Measurements from ENCODE around the gene ATP6V1G1.
A peak's percentile ranks its signal among the peaks of the same experiment; 100 is the strongest.

The ATP6V1G1 gene

DNA sequence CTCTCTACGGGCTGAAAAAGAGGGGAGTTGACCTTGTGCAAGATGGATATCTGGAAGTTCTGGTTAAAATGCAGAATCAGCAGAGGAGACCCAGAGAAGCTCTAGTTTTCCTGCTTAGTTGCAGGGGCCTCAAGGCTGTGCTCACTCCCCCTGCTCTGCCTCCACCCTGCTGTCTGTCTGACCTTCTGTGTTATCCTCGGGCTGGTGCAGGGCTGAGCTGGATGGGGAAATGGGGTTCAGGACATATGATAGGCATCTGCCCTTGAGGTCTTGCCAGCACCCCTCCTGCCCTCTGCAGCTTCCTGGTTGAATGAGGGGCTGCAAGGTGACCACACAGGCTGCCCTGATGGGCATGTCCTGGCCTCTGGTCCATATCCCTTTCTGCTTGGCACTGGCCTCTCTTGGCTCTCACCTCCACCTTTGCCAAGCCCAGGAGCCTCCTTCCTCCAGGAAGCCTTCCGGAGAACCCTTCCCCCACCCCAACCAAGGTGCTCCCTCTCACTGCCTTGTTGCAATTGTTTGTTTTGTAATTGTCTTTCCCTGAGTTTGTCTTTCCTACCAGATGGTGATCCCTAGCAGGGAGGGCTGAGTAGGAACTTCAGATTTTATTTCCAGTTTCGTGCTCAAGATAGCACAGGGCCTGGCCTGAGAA lies 24.8 kb downstream of the ATP6V1G1 start:
- no peak for DNase-seq (ENCODE audit: low spot score)
- in situ Hi-C loops (cut with MboI; ENCODE audit: low pct_unique_long_range_greater_than_20kb, low sequenced_read_pairs, unreplicated experiment): no loop called here
- TF ChIP-seq, protein P1, sequence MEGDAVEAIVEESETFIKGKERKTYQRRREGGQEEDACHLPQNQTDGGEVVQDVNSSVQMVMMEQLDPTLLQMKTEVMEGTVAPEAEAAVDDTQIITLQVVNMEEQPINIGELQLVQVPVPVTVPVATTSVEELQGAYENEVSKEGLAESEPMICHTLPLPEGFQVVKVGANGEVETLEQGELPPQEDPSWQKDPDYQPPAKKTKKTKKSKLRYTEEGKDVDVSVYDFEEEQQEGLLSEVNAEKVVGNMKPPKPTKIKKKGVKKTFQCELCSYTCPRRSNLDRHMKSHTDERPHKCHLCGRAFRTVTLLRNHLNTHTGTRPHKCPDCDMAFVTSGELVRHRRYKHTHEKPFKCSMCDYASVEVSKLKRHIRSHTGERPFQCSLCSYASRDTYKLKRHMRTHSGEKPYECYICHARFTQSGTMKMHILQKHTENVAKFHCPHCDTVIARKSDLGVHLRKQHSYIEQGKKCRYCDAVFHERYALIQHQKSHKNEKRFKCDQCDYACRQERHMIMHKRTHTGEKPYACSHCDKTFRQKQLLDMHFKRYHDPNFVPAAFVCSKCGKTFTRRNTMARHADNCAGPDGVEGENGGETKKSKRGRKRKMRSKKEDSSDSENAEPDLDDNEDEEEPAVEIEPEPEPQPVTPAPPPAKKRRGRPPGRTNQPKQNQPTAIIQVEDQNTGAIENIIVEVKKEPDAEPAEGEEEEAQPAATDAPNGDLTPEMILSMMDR (IDR thresholded peaks at IDR 0.05; ENCODE audit: extremely low read depth, insufficient read depth, missing control alignments): no peak

DNA sequence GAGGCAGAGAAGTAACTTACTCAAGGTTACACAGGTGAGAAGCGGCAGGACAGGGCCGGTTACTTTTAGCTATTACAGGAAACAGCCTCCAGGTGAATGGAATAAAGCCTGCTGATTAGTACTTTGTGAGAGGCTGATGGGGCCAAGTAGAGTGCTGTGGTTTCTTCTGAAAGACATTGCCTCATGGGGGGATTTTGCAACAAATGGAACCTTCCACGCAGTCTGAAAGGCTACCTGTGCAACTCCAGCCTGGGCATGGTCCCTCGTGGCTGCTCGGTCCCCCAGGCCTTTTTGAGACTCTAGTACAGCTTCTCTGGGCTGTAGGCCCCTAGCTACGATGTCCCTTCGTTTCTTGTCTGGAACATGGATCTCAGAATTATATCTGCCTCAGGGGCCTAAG lies 25.5 kb downstream of the ATP6V1G1 start:
- no peak for DNase-seq (ENCODE audit: low spot score)
- TF ChIP-seq, protein P1 (IDR thresholded peaks at IDR 0.05; ENCODE audit: extremely low read depth, insufficient read depth, missing control alignments): no peak
- in situ Hi-C loops (cut with MboI; ENCODE audit: low pct_unique_long_range_greater_than_20kb, low sequenced_read_pairs, unreplicated experiment): no loop called here

DNA sequence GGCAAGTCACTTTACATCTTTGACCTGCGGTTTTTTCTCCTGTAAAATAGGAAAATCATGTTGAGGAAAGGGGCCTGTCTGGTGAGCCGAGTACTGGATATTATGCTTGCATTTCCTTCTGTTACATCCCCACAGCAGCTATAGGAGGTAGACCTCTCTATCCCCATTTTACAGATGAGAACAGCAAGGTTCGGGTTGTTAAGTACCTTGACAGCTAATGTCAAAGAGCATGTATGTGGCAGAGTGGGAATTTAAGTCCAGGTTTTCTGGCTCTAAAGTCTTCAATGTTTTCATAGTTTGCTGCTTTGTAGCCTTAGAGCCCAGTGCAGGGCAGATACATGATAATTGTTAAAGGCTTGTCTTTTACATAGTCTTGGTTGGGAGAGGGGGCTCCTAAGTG lies 26.4 kb downstream of the ATP6V1G1 start:
- TF ChIP-seq, protein P1 (IDR thresholded peaks at IDR 0.05; ENCODE audit: extremely low read depth, insufficient read depth, missing control alignments): no peak
- no peak for DNase-seq (ENCODE audit: low spot score)
- in situ Hi-C loops (cut with MboI; ENCODE audit: low pct_unique_long_range_greater_than_20kb, low sequenced_read_pairs, unreplicated experiment): no loop called here

DNA sequence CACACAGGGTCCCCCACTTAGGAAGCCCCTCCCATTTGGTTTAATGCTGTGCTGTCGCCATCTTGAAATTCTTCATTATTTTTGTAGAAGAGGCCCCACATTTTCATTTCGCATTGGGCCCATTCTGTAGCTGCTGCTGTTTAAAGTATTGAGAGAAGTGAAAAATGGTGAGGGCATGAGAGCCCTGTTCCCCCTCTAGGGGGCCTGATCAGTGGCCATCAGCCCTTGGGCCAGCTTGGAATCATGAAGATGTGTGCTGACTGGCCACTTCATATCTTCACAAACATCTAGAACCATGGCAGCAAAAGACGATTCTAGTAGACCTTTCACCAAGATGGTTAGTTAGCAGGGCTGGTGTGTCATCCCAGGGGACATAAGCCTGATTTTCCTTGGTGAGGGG lies 26.8 kb downstream of the ATP6V1G1 start:
- in situ Hi-C loops (cut with MboI; ENCODE audit: low pct_unique_long_range_greater_than_20kb, low sequenced_read_pairs, unreplicated experiment): no loop called here
- TF ChIP-seq, protein P1 (IDR thresholded peaks at IDR 0.05; ENCODE audit: extremely low read depth, insufficient read depth, missing control alignments): no peak
- no peak for DNase-seq (ENCODE audit: low spot score)

DNA sequence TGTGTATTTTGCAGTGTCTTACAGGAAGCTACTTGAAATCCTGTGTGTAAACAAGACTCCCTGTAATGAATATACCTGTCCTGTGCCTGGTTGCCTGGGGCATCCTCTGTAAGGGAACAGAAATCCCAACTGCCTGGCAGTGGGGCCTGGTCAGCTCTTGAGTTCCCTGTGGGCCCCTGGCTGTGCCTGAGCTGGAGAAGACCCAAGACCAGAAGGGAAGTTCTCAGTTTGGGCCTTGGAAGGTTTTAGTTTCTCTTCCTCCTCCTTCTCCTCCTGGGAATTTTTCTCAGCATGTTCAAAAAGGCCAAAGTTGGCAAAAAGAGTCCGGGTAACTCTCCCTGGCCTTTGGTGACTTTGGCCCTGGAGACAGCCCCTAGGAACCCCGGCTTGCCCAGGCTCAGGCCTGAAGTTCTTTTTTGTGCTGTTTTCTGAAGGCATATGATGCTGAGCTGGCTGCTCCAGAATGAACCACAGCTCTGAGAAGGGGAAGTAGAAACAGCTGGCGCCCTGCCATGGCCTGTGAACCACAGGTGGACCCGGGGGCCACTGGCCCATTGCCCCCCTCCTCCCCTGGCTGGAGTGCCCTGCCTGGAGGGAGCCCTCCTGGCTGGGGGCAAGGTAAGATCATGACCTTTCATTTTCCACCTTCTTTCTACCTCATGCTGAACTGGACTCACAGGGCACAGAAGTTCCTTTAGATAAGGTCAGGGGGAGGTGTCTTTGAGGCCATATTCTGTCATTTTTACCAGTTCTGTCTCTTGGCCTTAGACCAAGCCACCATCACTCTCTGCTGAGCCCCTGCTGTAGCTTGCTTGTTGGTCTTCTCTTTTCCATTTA lies 29.3 kb downstream of the ATP6V1G1 start:
- peak; percentile 56 for DNase-seq (ENCODE audit: low spot score)

DNA sequence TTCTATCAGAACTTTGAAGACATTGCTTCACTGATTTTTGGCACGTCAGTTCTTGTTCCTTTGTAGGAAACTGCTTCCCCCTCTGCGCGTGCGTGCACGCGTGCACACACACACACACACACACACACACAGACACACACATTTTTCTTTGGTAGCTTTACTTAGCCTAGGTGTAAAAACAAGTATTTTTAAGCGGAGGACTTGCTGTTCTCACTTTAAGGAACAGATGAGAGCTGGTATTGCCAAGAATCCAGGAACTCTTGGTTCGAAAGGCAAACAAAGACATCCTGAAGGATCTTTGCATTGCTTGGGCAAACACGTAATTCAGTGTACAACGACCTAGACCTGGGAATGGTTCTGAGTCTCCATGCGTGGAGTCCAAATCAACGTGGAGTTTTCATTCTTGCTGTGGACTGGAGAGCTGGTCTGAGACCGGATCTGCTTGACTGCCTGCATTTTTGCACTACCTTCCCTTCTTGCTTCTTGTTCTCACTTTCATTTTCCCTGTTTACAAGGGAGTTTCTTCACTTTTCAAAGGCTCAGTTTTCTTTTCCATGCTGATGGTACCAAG lies 31.7 kb downstream of the ATP6V1G1 start:
- in situ Hi-C loops (cut with MboI; ENCODE audit: low pct_unique_long_range_greater_than_20kb, low sequenced_read_pairs, unreplicated experiment): no loop called here
- DNase-seq (ENCODE audit: low spot score): peak; percentile 42
- TF ChIP-seq, protein P1 (IDR thresholded peaks at IDR 0.05; ENCODE audit: extremely low read depth, insufficient read depth, missing control alignments): no peak

More for the DNA sequence above, 29.3 kb downstream of the ATP6V1G1 start:
- TF ChIP-seq, protein P1 (IDR thresholded peaks at IDR 0.05; ENCODE audit: extremely low read depth, insufficient read depth, missing control alignments): no peak
- in situ Hi-C loops (cut with MboI; ENCODE audit: low pct_unique_long_range_greater_than_20kb, low sequenced_read_pairs, unreplicated experiment): no loop called here

Data from GM13977 (cell line).